GM10847 (cell line): ENCODE measurements around the gene ALDH8A1.

Experiments used
- POLR2A ChIP-seq: IDR thresholded peaks from 2 replicates; pipeline ENCODE4 v1.6.1; 2011; ENCODE audit not compliant: insufficient read length; ENCODE audit errors: extremely low read depth

Gene ALDH8A1

GRCh38 chr6:134873500-134874388, 76.2 kb downstream of the ALDH8A1 start:
- no peak for TF ChIP-seq POLR2A

DNA sequence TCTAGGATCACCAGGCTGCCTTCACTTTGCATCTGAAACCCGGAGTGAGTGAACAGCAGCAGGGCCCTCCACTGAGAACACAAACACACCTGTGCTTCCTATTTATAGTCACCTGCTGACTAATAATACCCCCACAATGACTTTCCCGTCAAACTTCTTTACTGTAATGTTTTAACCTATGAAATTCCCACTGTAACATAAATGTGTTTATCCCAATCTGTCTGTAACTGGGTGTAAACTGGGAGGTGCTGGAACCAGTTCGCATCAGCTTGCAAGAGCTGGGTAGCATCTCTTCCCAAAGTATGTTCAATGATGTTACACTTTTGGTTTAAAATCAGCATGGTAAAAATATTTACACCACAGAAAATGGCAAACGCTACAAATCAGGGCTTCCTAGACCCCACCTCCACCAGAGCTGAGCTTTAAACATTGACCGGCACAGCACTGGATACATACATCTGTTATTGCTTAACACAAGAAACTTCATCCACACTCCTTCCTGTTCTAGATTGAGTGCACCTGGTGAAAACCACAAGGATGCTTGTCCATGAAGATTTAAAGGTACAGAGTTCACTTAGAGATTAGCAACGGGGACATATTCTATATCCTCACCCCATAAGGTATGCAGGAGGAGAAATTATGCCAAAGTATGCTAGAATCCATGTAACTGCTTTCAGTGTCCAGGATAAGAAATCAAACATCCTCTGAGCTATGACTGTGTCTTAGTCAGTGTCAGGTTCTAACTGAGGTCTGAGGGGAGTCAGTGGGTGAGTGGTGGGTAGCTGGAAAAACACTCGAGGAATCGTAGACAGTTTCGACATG, 79.0 kb downstream of the ALDH8A1 start:
- TF ChIP-seq POLR2A, result no peak

- no peak for TF ChIP-seq POLR2A
These were observed 81.1 kb downstream of the ALDH8A1 start for GRCh38 chr6:134868812-134869211.
